Thyroid gland (tissue), 4 donors: ENCODE results near the gene COL27A1.

Experiments used
- POLR2A ChIP-seq, 2 donors: fragments of 450-650 bp; IDR thresholded peaks; one replicate each; pipeline ENCODE4 v1.6.1; 2017; ENCODE audit warnings: antibody characterized with exemption in 2 of 2, mild to moderate bottlenecking in 2 of 2, moderate library complexity in 1 of 2
- TF ChIP-seq, protein P1 (sequence below), 6 experiments: fragments of 200-600 bp in 3 of 6; fragments of 450-650 bp in 3 of 6; sonication (generic) in 3 of 6; IDR thresholded peaks; one replicate each; pipeline ENCODE4 v1.5.1; 2016 to 2019; ENCODE audit warnings: antibody characterized with exemption in 6 of 6, mild to moderate bottlenecking in 2 of 6, inconsistent platforms in 1 of 6, moderate library complexity in 1 of 6

DNA sequence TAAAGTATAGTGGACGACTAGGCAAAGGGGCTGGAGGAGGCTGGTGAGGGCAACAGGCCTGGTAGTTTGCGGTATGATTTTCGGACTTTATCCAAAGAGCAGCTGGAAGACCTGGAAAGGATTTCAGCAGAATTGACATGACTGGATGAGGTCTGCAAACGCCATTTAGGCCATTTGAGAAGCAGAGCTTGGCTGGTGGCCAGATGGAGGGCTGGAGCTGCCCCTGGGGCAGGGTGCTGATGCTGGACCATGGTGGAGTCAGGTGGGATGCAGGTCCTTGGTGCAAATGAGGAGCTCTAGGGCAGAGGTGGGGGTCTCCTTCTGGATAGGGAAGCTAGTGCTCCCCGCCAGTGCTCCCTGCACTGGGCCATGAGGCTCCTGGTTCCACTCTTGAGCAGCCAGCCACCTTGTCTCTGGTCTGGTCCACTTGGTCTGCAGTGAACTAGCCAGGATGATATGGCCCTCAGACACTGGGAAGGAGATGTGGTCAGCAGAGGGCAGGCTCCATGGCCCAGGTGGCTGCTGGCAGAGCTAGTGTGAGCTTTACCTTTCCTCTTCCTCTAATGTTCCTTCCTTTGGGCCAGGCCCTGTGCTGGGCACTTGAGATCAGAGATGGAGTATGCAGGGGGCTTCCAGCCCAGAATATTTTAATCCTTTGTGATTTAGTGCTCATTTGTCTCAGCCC lies 31.4 kb downstream of the COL27A1 start:
- TF ChIP-seq, protein P1, sequence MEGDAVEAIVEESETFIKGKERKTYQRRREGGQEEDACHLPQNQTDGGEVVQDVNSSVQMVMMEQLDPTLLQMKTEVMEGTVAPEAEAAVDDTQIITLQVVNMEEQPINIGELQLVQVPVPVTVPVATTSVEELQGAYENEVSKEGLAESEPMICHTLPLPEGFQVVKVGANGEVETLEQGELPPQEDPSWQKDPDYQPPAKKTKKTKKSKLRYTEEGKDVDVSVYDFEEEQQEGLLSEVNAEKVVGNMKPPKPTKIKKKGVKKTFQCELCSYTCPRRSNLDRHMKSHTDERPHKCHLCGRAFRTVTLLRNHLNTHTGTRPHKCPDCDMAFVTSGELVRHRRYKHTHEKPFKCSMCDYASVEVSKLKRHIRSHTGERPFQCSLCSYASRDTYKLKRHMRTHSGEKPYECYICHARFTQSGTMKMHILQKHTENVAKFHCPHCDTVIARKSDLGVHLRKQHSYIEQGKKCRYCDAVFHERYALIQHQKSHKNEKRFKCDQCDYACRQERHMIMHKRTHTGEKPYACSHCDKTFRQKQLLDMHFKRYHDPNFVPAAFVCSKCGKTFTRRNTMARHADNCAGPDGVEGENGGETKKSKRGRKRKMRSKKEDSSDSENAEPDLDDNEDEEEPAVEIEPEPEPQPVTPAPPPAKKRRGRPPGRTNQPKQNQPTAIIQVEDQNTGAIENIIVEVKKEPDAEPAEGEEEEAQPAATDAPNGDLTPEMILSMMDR (IDR thresholded peaks at IDR 0.05), result no peak
- TF ChIP-seq POLR2A (IDR thresholded peaks at IDR 0.05), result no peak
